Measurements from ENCODE around the gene NOTO. TPM values are rescaled to one million over a fixed set of nuclear protein-coding genes. Genes with fewer than 3 reads are reported as not detected.
A peak's percentile ranks its signal among the peaks of the same experiment; 100 is the strongest.

The NOTO gene
- total and polyA plus RNA-seq, 10 of the 15 experiments (the other 5 are each of a cell fraction or from before 2014, with no cell fraction given), result not detected

GRCh38 chr2:73172963-73173362 is 29.4 kb upstream of the NOTO start:
- POLR2A ChIA-PET, result no interaction called here
- DNase-seq (ENCODE audit: low read depth, low spot score) (no peak), ATAC-seq (peak; percentile 23), FAIRE-seq (no peak)
- CTCF ChIA-PET, result interaction anchor here (1.2 to 1.6 kb wide), 2 partner anchors 40 to 176 kb away, joined by 3 to 4 read pairs; no protein-coding TSS in a partner anchor
- no peaks in the 10 kb centered on the region for H3K79me2 ChIP-seq (ENCODE audit: control insufficient read depth, insufficient read depth, low read length)
- SMC1A ChIA-PET (ENCODE audit: uncharacterized antibody, unreplicated experiment), result no interaction called here
- H3K36me3 ChIP-seq (ENCODE audit: control insufficient read depth in 2 of 2, insufficient read depth in 2 of 2, low read length in 1 of 2), result no peaks in the 10 kb centered on the region
- WGBS (ENCODE audit: insufficient coverage, insufficient replicate concordance, low lambda C conversion rate, missing lambda C conversion rate), result 8% methylated on average over 6 of the region's 6 CpGs
- in situ Hi-C loops (cut with MboI) (no loop called here), intact Hi-C loops (cut with micrococcal nuclease; ENCODE audit: unreplicated experiment) (no loop called here)
- no peaks in the 10 kb centered on the region for H3K9me3 ChIP-seq (replicated peaks; ENCODE audit: control insufficient read depth, insufficient read depth, low read length)
- no peak overlapping the region for H3K4me2 ChIP-seq (ENCODE audit: control insufficient read depth, insufficient read depth)
- no peaks in the 10 kb centered on the region for H4K20me1 ChIP-seq (ENCODE audit: control insufficient read depth, insufficient read depth)
- RAD21 ChIA-PET (ENCODE audit: unreplicated experiment), result no interaction called here
- peaks cover 10 to 14% of the 10 kb centered on the region in 2 experiments; a peak in 3 of 4 replicates for H3K27me3 ChIP-seq (replicated peaks in 1 of 2; ENCODE audit: control insufficient read depth in 2 of 2, insufficient read depth in 2 of 2, low read length in 1 of 2)
- BruUV-seq (replicated peaks), result no TSS peak
- no peak overlapping the region for H3K9ac ChIP-seq (ENCODE audit: control insufficient read depth, insufficient read depth, low read length)
- no peak overlapping the region for H3K4me3 ChIP-seq
- H3K27ac ChIP-seq (ENCODE audit: control insufficient read depth, insufficient read depth), result no peak overlapping the region
- peaks cover 13% of the 10 kb centered on the region; the same call in 1 of the 2 replicates for H3K4me1 ChIP-seq (ENCODE audit: control insufficient read depth, insufficient read depth, low read length)
- H2AFZ ChIP-seq (ENCODE audit: control insufficient read depth, low read depth, low read length), result no peak overlapping the region
- TF ChIP-seq ATF7 (IDR thresholded peaks at IDR 0.05; ENCODE audit: low read depth) (peak; percentile 72), NFIC (IDR thresholded peaks at IDR 0.05; ENCODE audit: low read depth, low read length) (no peak), ZBTB11 (CRISPR knock-in tag; IDR thresholded peaks at IDR 0.05) (no peak), MLLT1 (IDR thresholded peaks at IDR 0.05) (0 out of 2 replicates have a peak, but pooled peaks have one; percentile 42), SKIL (IDR thresholded peaks at IDR 0.05; ENCODE audit: low read depth, poor library complexity, severe bottlenecking) (no peak), TCF7 (IDR thresholded peaks at IDR 0.05; ENCODE audit: borderline replicate concordance) (no peak), IRF4 (IDR thresholded peaks at IDR 0.05; ENCODE audit: low read depth, low read length) (peak; percentile 85; the same call in 1 of the 2 replicates), MTA2 (IDR thresholded peaks at IDR 0.05; ENCODE audit: low read depth) (peak; percentile 56; the same call in 1 of the 2 replicates), JUNB (IDR thresholded peaks at IDR 0.05) (no peak), IKZF2 (IDR thresholded peaks at IDR 0.05) (peak in 1 of 2 experiments; percentile 37; a peak in 1 of 4 replicates), LARP7 (IDR thresholded peaks at IDR 0.05) (no peak), RUNX3 (IDR thresholded peaks at IDR 0.05; ENCODE audit: low read length) (peak; percentile 23; the same call in 1 of the 2 replicates), PKNOX1 (IDR thresholded peaks at IDR 0.05) (no peak), ZNF384 (IDR thresholded peaks at IDR 0.05; ENCODE audit: borderline replicate concordance, low read depth, low read length) (peak; percentile 35; the same call in 1 of the 2 replicates), ZNF207 (IDR thresholded peaks at IDR 0.05; ENCODE audit: borderline replicate concordance) (no peak)

All from GM12878 (cell line).